Measurements from ENCODE around the gene GUSB. TPM values are rescaled to one million over a fixed set of nuclear protein-coding genes. Genes with fewer than 3 reads are reported as not detected.

GUSB gene
- total and polyA plus RNA-seq, 2 donors (not counting 3 experiments of a cell fraction or from before 2014, with no cell fraction given), result 55.7 to 107 TPM

- no peak overlapping the region for H2AFZ ChIP-seq (ENCODE audit: low read depth, low read length)
- H3K9me3 ChIP-seq (replicated peaks; ENCODE audit: control insufficient read depth, insufficient read depth, low read length), result no peaks in the 10 kb centered on the region
- POLR2A ChIA-PET, result no interaction called here
- CTCF ChIA-PET, result interaction anchor here (1.1 to 1.4 kb wide), 3 partner anchors 8 to 264 kb away, joined by 3 to 5 read pairs (median 3); no protein-coding TSS in a partner anchor
- peaks cover 4 to 7% of the 10 kb centered on the region in 2 experiments for H3K27me3 ChIP-seq (ENCODE audit: control insufficient read depth in 2 of 2, insufficient read depth in 2 of 2, low read length in 2 of 2)
- no TSS peak for BruUV-seq (replicated peaks)
- no peaks in the 10 kb centered on the region for H3K4me1 ChIP-seq (ENCODE audit: control insufficient read depth, extremely low read depth, insufficient read depth, low read length)
- H3K4me2 ChIP-seq (ENCODE audit: insufficient read depth, low read length), result no peak overlapping the region
- FAIRE-seq, result no peak
- H3K4me3 ChIP-seq (replicated peaks in 1 of 3; ENCODE audit: insufficient read depth in 1 of 3, low read depth in 1 of 3, low read length in 3 of 3), result no peak overlapping the region
- H3K79me2 ChIP-seq (ENCODE audit: control insufficient read depth, insufficient read depth, low read length), result no peaks in the 10 kb centered on the region
- H3K36me3 ChIP-seq (ENCODE audit: control insufficient read depth in 2 of 2, extremely low read depth in 1 of 2, insufficient read depth in 2 of 2, low read length in 2 of 2), result no peaks in the 10 kb centered on the region
- intact Hi-C loops (cut with micrococcal nuclease), result loop anchor here (2.0 kb wide), 1 partner anchor 285 kb away; no protein-coding TSS in a partner anchor
- TF ChIP-seq MYC (IDR thresholded peaks at IDR 0.05; ENCODE audit: low read depth, low read length) (no peak), POLR2AphosphoS5 (IDR thresholded peaks at IDR 0.05; ENCODE audit: insufficient read depth, low read depth, low read length) (no peak), JUN (IDR thresholded peaks at IDR 0.05; ENCODE audit: borderline replicate concordance, insufficient read depth, insufficient read length, low read depth) (no peak), FOS (IDR thresholded peaks at IDR 0.05; ENCODE audit: borderline replicate concordance, insufficient read depth, low read length) (no peak), CTCF (IDR thresholded peaks at IDR 0.05; ENCODE audit: extremely low read depth in 1 of 2, insufficient read depth in 1 of 2, low read depth in 1 of 2, low read length in 2 of 2) (no peak), GATA2 (IDR thresholded peaks at IDR 0.05; ENCODE audit: insufficient read depth, insufficient read length, low read depth, low read length) (no peak), EZH2 (IDR thresholded peaks at IDR 0.05; ENCODE audit: borderline replicate concordance, low read depth, low read length, severe bottlenecking) (no peak), MAX (IDR thresholded peaks at IDR 0.05; ENCODE audit: insufficient read depth, insufficient read length) (no peak), POLR2A (IDR thresholded peaks at IDR 0.05; ENCODE audit: low read depth, low read length) (no peak)
- no peak for DNase-seq (ENCODE audit: low read depth, low spot score)
- H3K9me1 ChIP-seq (replicated peaks; ENCODE audit: control insufficient read depth, extremely low read depth, insufficient read depth, low read length), result no peaks in the 10 kb centered on the region
- dilution Hi-C loops (cut with MboI; ENCODE audit: extremely low pct_ligation_motif_present, low sequenced_read_pairs), result no loop called here
- H4K20me1 ChIP-seq (replicated peaks; ENCODE audit: control insufficient read depth, extremely low read depth, insufficient read depth, low read length), result no peaks in the 10 kb centered on the region
- no peak overlapping the region for H3K9ac ChIP-seq (replicated peaks; ENCODE audit: extremely low read depth, insufficient read depth, low read length)
- H3K27ac ChIP-seq (ENCODE audit: insufficient read depth, low read depth, low read length), result no peak overlapping the region
Measured at GRCh38 chr7:66015440-66016130, 33.6 kb upstream of the GUSB start.
